SK-N-SH treated with all-trans-retinoic acid at 6 μM for 48 hours (cell line): ENCODE data around the gene PECR.

Experiments used
- ESRRG ChIP-seq: fragments of 250-450 bp; sonication (Bioruptor Pico); IDR thresholded peaks from 2 replicates; pipeline ENCODE4 v1.6.1; 2021; ENCODE audit warnings: mild to moderate bottlenecking
- ISL1 ChIP-seq: fragments of 250-450 bp; sonication (Bioruptor Pico); IDR thresholded peaks from 2 replicates; pipeline ENCODE4 v2.1.2; 2022; ENCODE audit warnings: mild to moderate bottlenecking, moderate library complexity
- RARB ChIP-seq: fragments of 250-450 bp; sonication (Bioruptor Pico); IDR thresholded peaks from 2 replicates; pipeline ENCODE4 v1.8.0; 2021; ENCODE audit warnings: mild to moderate bottlenecking, moderate library complexity
- TCF4 ChIP-seq: fragments of 250-450 bp; sonication (Bioruptor Pico); IDR thresholded peaks from 2 replicates; pipeline ENCODE4 v1.8.0; 2021; ENCODE audit warnings: mild to moderate bottlenecking, moderate library complexity, borderline replicate concordance
- ZNF565 ChIP-seq: fragments of 450-650 bp; formaldehyde crosslinking; conservative IDR thresholded peaks from 2 replicates; pipeline ENCODE4 v1.5.0; 2020; ENCODE audit warnings: low read depth, mild to moderate bottlenecking, moderate library complexity
- ZNF70 ChIP-seq: fragments of 450-650 bp; formaldehyde crosslinking; IDR thresholded peaks from 2 replicates; pipeline ENCODE4 v1.5.0; 2020; ENCODE audit warnings: mild to moderate bottlenecking, moderate library complexity
- TF ChIP-seq, protein P1 (sequence below): fragments of 250-450 bp; sonication (Bioruptor Pico); IDR thresholded peaks from 2 replicates; pipeline ENCODE4 v1.8.0; 2020; ENCODE audit warnings: mild to moderate bottlenecking, moderate library complexity, borderline replicate concordance

DNA sequence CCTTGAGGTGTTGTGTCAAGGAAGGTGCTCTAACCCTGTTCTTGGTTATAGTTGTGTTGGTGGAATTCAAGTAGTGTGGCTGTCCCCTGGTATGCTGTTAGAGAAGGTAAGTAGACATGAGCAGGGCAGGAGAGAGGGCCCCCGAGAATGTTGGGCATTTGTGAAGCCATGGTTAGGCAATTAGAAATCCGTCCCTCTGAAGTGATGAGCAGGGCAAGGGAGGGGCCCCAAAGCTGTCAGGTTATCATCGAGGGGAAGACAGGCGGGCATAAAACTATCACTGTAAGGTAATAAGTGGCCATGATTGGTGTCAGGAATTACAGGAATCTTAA is 32.7 kb upstream of the PECR start:
- TF ChIP-seq ZNF70, result no peak
- TF ChIP-seq RARB (CRISPR knock-in tag), result no peak
- TF ChIP-seq, protein P1, sequence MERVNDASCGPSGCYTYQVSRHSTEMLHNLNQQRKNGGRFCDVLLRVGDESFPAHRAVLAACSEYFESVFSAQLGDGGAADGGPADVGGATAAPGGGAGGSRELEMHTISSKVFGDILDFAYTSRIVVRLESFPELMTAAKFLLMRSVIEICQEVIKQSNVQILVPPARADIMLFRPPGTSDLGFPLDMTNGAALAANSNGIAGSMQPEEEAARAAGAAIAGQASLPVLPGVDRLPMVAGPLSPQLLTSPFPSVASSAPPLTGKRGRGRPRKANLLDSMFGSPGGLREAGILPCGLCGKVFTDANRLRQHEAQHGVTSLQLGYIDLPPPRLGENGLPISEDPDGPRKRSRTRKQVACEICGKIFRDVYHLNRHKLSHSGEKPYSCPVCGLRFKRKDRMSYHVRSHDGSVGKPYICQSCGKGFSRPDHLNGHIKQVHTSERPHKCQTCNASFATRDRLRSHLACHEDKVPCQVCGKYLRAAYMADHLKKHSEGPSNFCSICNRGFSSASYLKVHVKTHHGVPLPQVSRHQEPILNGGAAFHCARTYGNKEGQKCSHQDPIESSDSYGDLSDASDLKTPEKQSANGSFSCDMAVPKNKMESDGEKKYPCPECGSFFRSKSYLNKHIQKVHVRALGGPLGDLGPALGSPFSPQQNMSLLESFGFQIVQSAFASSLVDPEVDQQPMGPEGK (CRISPR knock-in tag), result no peak
- TF ChIP-seq TCF4, result no peak
- TF ChIP-seq ISL1 (CRISPR knock-in tag), result no peak
- TF ChIP-seq ESRRG (CRISPR knock-in tag), result no peak
- no peak for TF ChIP-seq ZNF565 (CRISPR knock-in tag)
